Effector CD8-positive, alpha-beta T cell (primary cell): ENCODE results near the gene TCERG1L.
"Not testable (repeated sequence)": the region's sequence is repeated elsewhere in the genome, so short reads cannot be mapped to it uniquely, and the experiment has no call there.

ENCODE experiments used
- DNase-seq: peaks from one replicate; lab custom pipeline; 2025; lab: John Stamatoyannopoulos, UW

Gene TCERG1L

GRCh38 chr10:131143425-131144165, 167.9 kb downstream of the TCERG1L start:
- no peak for DNase-seq

DNA sequence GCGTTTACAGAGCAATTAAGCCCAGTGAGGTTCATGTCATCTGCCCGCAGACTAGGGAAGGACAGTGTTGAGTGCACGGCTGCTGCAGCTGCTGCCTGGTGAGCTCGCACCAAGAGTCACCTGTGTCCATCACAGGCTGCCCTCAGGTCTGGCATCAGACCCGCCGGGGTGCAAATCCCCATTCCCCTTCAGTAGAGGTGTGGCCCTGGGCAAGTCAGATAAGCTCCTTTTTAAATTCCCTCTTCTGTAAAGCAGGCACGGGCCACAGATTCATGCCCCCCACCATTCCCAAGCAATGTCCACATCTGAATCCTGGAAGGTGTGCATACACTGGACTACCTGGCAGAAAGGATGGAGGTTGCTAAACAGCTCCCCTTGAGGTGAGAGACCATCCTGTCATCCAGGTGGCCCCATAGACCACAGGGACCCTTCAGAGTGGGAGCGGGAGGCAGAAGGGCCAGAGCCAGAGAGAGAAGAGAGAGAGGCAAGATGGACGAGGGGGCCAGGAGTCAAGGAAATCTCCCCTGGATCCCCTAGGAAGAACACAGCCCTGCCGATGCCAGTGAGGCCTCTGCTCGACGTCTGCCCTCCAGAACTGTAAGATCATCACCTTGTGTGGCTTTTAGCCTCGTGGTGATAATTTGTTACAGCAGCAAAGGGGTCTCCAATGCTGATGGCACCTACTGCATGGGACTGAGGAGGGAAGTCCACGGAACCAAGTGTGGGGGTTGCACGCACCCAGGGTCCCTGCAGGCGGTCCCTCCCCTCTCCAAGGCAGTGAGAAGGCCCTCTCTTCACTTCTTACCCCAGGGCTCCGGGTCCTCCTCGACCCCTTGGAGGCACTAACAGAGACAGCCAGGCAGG, 168.8 kb downstream of the TCERG1L start:
- no peak for DNase-seq

DNA sequence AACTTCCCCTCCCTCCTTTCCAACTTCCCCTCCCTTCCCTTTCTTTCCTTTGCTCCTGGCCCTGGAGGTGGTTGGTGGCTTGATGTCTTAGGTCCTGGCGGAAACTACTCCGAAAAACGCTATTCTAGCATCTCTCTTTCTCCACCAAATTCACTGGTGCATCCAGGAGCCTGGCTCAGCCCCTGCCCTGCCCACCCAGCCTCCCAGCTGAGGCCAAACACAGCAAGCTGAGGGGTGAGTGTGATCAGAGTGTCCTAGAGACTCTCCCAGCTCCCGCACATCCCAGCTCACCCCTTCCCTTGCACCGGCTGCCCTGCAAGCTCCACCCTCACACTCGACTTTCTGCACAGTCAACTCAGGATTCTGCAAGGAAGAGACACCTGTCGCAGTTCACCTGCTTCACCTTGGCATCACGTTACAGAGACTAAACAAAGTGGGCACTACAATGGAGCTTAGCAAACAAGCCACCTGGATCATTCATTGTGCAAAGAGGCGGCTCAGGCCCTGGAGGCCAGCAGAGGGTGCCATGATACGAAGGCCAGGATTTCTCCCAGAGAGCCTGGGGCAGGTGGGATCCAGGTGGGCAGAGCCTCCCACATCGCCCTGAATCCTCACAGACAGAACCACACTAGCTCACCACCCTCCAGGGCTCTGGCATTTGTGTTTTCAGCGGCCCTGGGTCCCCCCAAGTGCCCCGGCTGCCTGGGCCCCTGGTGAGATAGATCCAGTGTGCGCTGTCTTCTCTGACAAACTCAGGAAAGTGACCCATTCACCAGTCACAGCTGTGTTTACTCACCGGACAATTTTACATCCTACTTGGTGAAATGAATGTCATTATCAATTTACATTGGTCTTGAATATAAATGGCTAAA, 169.6 kb downstream of the TCERG1L start:
- DNase-seq = no peak

- DNase-seq = no peak
Observed at GRCh38 chr10:131141207-131141606, 170.3 kb downstream of the TCERG1L start.

GRCh38 chr10:131140606-131141005, 170.9 kb downstream of the TCERG1L start:
- no peak for DNase-seq

- no peak for DNase-seq
Observed at GRCh38 chr10:131137223-131137622, 174.3 kb downstream of the TCERG1L start.

GRCh38 chr10:131136336-131136735, 175.2 kb downstream of the TCERG1L start:
- DNase-seq = not testable (repeated sequence)

- no peak for DNase-seq
Observed at GRCh38 chr10:131135716-131136115, 175.8 kb downstream of the TCERG1L start.

GRCh38 chr10:131134651-131135050, 176.9 kb downstream of the TCERG1L start:
- no peak for DNase-seq

DNA sequence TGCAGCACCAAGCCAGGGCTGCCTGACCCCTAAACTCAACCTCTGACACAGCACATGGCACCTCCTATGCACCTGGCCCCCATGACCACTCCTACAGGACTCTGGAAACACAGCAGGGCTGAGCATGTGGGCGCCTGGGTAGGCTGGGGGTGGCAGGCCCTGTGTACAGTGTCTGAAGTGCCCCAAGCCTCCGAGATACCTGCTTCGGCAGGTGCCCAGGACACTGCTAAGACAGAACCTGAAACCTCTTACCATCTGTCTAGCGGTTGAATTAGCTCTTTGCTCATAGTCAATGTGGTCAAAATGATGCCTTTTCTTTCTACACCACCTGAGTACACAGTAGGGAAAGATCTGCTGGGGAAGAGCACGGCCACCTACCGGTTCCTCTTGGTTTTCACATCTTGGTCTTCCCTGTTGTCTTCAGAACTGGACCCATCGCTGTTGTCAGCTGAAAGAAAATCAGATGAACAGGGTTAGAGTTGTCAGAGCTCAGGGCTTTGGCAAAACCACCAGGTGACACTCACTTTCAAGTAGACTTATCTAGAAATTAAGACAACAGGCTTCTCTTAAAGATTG, 177.4 kb downstream of the TCERG1L start:
- DNase-seq = no peak

DNA sequence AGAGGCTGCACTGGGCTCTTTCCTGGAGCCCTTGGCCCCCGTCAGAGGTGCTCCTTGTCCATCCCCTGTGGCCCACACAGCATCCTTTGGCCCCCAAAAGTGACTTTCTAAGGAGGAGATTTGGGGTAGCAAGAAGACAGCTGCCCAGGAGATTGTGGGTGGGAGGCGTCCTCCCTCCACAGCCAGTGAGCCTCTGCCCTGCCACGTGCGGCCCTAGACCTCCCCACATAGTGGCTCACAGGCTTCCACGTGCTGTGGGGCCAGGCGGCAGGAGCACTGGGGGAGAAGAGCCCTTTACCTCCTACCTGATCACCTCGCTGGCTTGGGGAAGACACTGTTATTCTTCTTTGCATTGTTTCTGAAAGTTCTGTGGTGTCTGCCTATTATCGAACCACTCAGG, 178.8 kb downstream of the TCERG1L start:
- no peak for DNase-seq

DNA sequence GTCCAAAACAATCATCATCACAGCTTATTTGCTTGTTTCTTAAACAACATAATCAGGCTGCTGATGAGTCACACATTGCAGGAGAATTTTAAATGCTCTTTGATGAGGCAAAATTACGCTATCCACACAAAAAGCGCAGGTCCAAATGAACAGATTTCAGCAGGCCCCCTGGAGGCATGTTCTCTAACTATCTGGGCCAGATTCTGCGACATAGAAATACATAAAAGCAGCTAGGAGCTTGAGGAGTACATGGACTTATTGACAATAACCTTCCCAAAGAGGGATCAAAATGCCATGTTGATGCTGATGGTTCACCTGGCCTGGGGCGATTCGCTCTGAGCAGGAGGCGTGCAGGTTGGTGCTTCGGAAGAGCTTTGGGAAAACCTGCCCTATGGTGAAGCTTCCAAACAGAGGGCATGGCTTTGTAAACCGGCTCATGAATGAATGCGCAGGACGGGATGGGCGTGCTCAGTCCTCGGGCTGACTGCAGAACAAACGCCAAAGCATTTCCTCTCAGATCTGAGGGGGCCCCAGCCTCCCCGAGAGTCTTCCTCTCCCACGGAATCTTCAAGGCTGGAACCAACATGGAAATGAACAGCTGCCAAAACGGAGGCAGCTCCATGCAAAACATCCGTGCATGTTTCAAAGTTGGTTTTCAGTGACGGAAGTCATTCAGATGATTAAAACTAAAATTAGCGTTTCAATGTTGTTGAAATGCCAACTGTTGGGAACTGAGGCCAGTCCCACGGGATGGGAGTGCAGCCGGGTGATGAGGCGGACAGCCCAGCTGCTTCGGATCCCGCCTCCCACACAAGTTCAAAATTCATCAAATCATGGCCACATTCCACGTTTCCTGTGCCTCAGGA, 179.6 kb downstream of the TCERG1L start:
- no peak for DNase-seq

DNA sequence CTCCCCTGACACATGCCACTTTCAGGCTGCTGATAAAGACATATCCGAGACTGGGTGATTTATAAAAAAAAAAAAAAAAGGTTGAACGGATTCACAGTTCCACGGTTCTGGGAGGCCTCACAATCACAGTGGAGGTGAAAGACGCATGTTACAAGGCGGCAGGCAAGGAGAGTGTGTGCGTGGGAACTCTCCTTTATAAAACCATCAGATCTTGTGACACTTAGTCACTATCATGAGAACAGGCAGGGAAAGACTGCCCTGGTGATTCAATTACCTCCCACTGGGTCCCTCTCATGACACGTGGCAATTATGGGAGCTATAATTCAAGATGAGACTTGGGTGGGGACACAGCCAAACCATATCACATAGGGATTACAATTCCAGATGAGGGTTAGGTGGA, 181.5 kb downstream of the TCERG1L start:
- no peak for DNase-seq

GRCh38 chr10:131129544-131129943, 182.0 kb downstream of the TCERG1L start:
- no peak for DNase-seq

DNA sequence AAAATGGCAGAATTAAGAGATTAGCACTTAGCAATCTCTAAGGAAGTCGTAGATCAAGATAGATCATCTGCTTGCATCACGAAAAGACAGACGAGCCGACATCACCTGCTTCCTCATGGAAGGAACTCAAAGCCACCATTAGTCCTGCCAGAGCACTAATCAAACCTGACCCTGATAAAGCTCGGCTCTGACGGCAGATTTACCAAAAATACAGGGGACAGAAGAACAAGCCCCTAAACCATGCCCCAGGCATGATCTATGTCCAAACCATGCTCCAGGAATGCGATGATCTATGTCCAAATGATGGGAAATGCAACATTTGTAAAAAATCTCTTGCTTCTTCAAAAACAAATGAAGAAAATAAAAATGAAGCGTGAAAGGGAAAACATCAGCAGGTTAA, 182.8 kb downstream of the TCERG1L start:
- no peak for DNase-seq

DNA sequence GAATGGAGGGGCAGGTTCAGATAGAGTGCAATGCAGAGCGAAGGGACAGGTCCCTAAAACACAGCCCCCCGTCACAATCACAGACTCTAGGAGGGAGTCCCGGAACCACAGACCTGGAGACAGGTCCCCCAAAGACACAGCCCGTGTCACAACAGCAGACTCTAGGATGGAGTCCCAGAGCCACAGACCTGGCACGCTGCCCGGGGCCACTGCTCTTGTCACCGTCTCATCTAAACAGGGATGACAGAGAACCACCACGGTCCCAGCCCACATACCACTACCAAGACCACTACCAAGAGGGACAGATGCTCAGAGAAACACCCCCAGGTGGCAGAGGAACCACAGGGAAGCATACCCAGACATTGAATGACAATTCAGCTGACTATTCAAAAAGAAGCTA, 183.9 kb downstream of the TCERG1L start:
- no peak for DNase-seq

DNA sequence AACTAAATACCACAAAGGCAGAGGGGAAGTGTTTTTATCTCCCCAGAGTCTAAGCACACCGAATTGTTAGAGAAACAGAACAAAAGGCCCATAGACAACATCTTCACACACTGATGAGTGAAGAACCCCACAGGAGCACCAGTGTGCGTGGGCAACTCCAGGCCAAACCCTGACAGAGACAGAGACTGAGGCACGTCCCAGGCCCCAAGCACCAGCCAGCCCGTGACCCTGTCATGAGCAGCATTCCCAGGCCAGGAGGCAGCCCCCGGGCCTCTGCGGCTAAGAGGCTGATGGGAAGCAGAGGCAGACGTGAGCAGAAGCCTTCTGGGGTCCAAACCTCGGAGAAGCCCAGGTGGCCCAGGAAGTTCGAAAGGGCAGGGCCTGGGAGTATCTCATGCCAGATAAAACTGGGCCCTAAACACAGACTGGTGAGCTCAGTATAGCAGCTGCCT, 184.4 kb downstream of the TCERG1L start:
- no peak for DNase-seq

DNA sequence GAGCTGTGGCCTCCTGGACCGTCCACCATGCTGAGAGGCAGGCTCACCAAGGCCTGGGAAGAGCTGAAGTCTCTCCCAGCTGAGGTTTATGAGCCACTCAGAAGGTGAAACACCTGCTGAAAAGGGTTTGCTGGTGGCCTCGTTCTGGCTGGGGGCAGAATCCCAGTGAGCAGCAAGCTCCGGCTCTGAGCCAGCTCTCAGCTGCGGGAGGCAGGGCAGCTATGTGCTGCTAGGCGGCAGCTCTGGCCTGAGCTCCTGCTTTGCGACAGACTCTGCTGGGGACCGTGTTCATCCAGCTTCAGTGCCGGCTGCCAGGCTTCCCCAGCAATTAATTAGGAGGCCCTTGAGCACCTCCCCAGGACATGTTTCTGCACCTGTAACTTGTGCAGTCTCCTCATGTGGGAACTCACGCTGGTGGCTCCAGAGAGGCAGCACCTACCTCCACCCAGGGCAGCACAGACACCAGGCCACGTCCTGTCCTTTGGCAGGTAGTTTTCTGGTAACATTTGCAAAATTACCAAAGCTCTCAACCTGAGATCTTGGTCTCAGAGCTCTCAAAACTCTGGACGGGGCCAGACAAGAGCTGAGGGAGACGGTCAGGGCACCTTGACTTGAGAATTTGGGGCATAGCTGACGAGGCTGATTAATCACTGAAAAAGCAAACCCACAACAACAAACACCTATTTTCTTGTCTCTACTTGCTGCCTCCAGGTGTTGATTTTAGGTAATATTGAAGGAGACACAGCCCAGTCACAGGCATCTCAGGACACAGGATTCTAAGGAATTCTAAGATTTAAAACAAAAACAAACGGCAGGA, 185.0 kb downstream of the TCERG1L start:
- DNase-seq = no peak

DNA sequence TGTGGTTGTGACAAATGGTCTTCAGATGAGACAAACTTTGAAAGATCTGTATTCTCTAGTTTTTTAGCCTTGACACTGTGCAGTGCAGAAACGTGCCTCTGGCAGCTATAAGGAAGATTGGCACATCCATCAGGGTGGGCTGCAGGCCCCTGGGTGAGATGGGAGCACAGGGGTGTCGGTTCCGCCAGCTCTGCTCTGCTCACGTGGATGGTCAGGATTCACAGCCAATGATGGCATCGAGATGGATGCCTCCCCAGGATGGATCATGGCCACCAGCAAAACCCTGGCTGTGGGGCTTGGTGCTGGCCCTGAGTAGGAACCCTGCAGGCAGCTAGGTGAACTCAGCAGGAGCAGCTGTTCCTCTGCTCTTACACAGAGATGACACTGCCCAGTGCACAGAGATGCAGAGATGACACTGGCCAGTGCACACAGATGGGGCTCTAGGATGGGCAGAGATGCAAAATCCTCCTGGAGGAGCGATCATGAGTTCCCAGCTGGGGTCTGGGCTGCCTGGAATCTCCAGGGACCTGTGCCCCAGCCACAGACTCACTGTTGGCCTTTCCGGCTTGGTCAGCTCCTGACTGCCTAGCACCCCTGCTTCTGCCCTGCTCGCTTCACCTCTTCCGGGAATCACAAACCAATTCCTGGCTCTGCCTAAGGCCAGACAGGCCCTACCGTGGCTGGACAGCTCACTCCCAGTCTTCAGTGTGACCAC, 185.9 kb downstream of the TCERG1L start:
- DNase-seq = no peak
